ENCODE measurements around the gene PDZD7. TPM values are rescaled to one million over a fixed set of nuclear protein-coding genes. Genes with fewer than 3 reads are reported as not detected.

Gene PDZD7
- total and polyA plus RNA-seq, 4 donors: 0.06 to 0.09 (median 0.07) TPM; not detected in 1

DNA sequence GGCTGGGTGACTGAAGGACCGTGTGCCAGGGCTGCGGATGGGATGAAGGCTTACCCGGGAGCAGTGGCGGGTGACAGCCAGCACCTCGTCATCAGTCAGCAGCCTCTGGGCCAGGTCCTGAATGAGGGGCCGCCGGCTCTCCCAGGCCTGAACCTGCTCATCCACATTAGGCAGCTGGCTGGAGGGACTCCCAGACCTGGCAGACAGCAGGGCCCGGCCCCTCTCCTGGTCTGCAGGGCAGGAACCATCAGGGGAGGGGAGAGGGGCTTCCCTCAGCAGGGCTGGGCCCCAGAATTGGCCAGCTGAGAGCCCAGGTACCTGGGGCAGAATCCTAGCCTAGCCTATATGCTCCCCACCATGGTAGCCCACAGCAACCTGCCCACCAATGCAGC lies 15.4 kb downstream of the PDZD7 start:
- WGBS: 88% methylated on average over 8 of the region's 8 CpGs
- H3K4me1 ChIP-seq (ENCODE audit: control insufficient read depth in 4 of 4, insufficient read depth in 4 of 4, low read length in 3 of 4): peaks cover 2 to 13% (median 3%) of the 10 kb centered on the region in 4 donors
- peaks cover 0 to 2% (median under 1%) of the 10 kb centered on the region in 4 donors for H3K27me3 ChIP-seq (ENCODE audit: control insufficient read depth in 4 of 4, insufficient read depth in 4 of 4, low read length in 3 of 4)
- no peak overlapping the region for H3K4me3 ChIP-seq (ENCODE audit: low read depth in 1 of 3, low read length in 3 of 3)
- H3K27ac ChIP-seq (ENCODE audit: low read depth in 1 of 2, low read length in 2 of 2): no peak overlapping the region
- no peaks in the 10 kb centered on the region for H3K36me3 ChIP-seq (ENCODE audit: control insufficient read depth in 4 of 4, insufficient read depth in 3 of 4, low read depth in 1 of 4, low read length in 3 of 4)
- no peaks in the 10 kb centered on the region for H3K9me3 ChIP-seq (ENCODE audit: control insufficient read depth in 4 of 4, low read length in 3 of 4)
- no peak for DNase-seq (ENCODE audit: low spot score)
- no peak for TF ChIP-seq HNF4G (IDR thresholded peaks at IDR 0.05)
- no peak overlapping the region for H3K9ac ChIP-seq (ENCODE audit: low read depth in 1 of 2, low read length in 2 of 2)

DNA sequence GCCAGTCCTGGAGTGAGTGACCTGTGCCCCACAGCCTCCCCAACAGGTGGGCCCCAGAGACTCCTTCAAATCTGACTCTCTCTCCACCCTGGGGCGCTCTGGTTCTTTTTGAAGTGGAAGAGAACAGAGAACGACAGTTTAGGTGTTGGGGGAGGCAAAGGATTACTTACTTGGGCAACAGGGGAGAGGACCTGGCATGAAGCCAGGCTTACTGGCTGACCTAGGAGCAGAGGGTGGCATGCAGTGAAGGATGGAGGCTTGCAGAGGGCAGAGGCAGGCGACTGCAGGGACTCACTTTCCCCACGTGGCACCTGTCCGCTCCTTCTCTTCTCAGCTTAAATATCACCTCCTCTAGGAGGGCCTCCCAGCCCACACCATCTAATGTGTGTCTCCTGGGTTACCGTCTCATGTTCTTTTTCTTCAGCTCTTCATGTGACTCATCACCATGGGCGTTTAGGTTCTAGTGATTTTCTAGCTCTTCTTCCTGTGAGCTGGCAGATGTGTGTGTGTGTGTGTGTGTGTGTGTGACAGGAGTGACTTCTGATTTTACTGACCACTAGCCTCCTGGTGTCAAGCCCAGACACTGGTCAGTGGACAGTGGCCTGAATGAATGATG lies 15.9 kb downstream of the PDZD7 start:
- Histone ChIP-seq H3K4me3 (ENCODE audit: low read depth in 1 of 3, low read length in 3 of 3) (no peak overlapping the region), H3K27me3 (ENCODE audit: control insufficient read depth in 4 of 4, insufficient read depth in 4 of 4, low read length in 3 of 4) (peaks cover 0 to 2% (median under 1%) of the 10 kb centered on the region in 4 donors), H3K9ac (ENCODE audit: low read depth in 1 of 2, low read length in 2 of 2) (no peak overlapping the region), H3K4me1 (ENCODE audit: control insufficient read depth in 4 of 4, insufficient read depth in 4 of 4, low read length in 3 of 4) (peaks cover 2 to 13% (median 3%) of the 10 kb centered on the region in 4 donors), H3K9me3 (ENCODE audit: control insufficient read depth in 4 of 4, low read length in 3 of 4) (no peaks in the 10 kb centered on the region), H3K27ac (ENCODE audit: low read depth in 1 of 2, low read length in 2 of 2) (no peak overlapping the region), H3K36me3 (ENCODE audit: control insufficient read depth in 4 of 4, insufficient read depth in 3 of 4, low read depth in 1 of 4, low read length in 3 of 4) (no peaks in the 10 kb centered on the region)
- WGBS: 55% methylated on average over 7 of the region's 7 CpGs
- TF ChIP-seq FOXA2 (IDR thresholded peaks at IDR 0.05): no peak
- TF ChIP-seq JUND (IDR thresholded peaks at IDR 0.05): no peak
- no peak for TF ChIP-seq HNF4A (conservative IDR thresholded peaks at IDR 0.05)
- TF ChIP-seq, protein P1, sequence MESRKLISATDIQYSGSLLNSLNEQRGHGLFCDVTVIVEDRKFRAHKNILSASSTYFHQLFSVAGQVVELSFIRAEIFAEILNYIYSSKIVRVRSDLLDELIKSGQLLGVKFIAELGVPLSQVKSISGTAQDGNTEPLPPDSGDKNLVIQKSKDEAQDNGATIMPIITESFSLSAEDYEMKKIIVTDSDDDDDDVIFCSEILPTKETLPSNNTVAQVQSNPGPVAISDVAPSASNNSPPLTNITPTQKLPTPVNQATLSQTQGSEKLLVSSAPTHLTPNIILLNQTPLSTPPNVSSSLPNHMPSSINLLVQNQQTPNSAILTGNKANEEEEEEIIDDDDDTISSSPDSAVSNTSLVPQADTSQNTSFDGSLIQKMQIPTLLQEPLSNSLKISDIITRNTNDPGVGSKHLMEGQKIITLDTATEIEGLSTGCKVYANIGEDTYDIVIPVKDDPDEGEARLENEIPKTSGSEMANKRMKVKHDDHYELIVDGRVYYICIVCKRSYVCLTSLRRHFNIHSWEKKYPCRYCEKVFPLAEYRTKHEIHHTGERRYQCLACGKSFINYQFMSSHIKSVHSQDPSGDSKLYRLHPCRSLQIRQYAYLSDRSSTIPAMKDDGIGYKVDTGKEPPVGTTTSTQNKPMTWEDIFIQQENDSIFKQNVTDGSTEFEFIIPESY (IDR thresholded peaks at IDR 0.05): no peak
- no peak for TF ChIP-seq FOXA1 (IDR thresholded peaks at IDR 0.05)
- TF ChIP-seq, protein P2, sequence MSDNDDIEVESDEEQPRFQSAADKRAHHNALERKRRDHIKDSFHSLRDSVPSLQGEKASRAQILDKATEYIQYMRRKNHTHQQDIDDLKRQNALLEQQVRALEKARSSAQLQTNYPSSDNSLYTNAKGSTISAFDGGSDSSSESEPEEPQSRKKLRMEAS (IDR thresholded peaks at IDR 0.05): no peak
- TF ChIP-seq RAD21 (IDR thresholded peaks at IDR 0.05): no peak
- no peak for TF ChIP-seq EGR1 (IDR thresholded peaks at IDR 0.05; ENCODE audit: low read depth in 2 of 2)
- DNase-seq (ENCODE audit: low spot score): no peak

DNA sequence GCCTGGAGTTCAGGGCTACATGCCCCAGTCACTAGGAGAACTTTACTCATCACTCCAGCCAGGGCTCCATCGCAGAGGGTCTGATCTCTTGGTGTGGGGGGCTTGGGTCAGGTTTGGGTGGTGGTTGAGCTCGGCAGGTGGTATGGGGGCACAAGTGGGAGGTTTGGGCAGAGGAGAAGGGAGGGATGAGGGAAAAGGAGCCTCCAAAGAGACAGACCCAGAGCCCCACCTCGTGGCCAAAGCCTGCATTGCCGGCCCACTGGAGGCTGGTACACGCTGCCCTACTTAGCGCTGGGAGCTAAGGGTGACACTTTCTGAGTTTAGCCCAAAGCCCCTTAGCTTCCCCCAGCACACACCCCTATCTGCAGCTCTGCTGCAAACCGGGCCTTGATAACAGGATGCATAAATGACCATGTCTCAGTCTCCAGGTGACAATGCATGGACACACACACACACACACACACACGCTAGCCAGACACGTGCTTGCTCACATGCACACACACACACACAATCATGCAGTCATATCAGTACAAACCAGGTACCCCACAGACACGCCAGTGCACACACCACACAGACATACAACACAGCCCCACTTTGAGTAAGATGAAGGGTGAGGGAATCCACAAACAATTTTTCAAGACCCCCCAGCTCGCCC lies 16.6 kb downstream of the PDZD7 start:
- no peak overlapping the region for H3K4me3 ChIP-seq (ENCODE audit: low read depth in 1 of 3, low read length in 3 of 3)
- no peak overlapping the region for H3K27ac ChIP-seq (ENCODE audit: low read depth in 1 of 2, low read length in 2 of 2)
- H3K9ac ChIP-seq (ENCODE audit: low read depth in 1 of 2, low read length in 2 of 2): no peak overlapping the region
- no peaks in the 10 kb centered on the region for H3K9me3 ChIP-seq (ENCODE audit: control insufficient read depth in 4 of 4, low read length in 3 of 4)
- peaks cover 2 to 13% (median 3%) of the 10 kb centered on the region in 4 donors for H3K4me1 ChIP-seq (ENCODE audit: control insufficient read depth in 4 of 4, insufficient read depth in 4 of 4, low read length in 3 of 4)
- H3K36me3 ChIP-seq (ENCODE audit: control insufficient read depth in 4 of 4, insufficient read depth in 3 of 4, low read depth in 1 of 4, low read length in 3 of 4): no peaks in the 10 kb centered on the region
- TF ChIP-seq HNF4A (conservative IDR thresholded peaks at IDR 0.05): no peak
- peak; percentile 86 to 89 for TF ChIP-seq RAD21 (IDR thresholded peaks at IDR 0.05)
- no peak for TF ChIP-seq TAF1 (conservative IDR thresholded peaks at IDR 0.05)
- TF ChIP-seq, protein P3, sequence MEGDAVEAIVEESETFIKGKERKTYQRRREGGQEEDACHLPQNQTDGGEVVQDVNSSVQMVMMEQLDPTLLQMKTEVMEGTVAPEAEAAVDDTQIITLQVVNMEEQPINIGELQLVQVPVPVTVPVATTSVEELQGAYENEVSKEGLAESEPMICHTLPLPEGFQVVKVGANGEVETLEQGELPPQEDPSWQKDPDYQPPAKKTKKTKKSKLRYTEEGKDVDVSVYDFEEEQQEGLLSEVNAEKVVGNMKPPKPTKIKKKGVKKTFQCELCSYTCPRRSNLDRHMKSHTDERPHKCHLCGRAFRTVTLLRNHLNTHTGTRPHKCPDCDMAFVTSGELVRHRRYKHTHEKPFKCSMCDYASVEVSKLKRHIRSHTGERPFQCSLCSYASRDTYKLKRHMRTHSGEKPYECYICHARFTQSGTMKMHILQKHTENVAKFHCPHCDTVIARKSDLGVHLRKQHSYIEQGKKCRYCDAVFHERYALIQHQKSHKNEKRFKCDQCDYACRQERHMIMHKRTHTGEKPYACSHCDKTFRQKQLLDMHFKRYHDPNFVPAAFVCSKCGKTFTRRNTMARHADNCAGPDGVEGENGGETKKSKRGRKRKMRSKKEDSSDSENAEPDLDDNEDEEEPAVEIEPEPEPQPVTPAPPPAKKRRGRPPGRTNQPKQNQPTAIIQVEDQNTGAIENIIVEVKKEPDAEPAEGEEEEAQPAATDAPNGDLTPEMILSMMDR (IDR thresholded peaks at IDR 0.05; ENCODE audit: low read depth, low read length, missing input control): peak; percentile 97
- no peak for TF ChIP-seq HNF4G (IDR thresholded peaks at IDR 0.05)
- TF ChIP-seq, protein P4, sequence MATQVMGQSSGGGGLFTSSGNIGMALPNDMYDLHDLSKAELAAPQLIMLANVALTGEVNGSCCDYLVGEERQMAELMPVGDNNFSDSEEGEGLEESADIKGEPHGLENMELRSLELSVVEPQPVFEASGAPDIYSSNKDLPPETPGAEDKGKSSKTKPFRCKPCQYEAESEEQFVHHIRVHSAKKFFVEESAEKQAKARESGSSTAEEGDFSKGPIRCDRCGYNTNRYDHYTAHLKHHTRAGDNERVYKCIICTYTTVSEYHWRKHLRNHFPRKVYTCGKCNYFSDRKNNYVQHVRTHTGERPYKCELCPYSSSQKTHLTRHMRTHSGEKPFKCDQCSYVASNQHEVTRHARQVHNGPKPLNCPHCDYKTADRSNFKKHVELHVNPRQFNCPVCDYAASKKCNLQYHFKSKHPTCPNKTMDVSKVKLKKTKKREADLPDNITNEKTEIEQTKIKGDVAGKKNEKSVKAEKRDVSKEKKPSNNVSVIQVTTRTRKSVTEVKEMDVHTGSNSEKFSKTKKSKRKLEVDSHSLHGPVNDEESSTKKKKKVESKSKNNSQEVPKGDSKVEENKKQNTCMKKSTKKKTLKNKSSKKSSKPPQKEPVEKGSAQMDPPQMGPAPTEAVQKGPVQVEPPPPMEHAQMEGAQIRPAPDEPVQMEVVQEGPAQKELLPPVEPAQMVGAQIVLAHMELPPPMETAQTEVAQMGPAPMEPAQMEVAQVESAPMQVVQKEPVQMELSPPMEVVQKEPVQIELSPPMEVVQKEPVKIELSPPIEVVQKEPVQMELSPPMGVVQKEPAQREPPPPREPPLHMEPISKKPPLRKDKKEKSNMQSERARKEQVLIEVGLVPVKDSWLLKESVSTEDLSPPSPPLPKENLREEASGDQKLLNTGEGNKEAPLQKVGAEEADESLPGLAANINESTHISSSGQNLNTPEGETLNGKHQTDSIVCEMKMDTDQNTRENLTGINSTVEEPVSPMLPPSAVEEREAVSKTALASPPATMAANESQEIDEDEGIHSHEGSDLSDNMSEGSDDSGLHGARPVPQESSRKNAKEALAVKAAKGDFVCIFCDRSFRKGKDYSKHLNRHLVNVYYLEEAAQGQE (IDR thresholded peaks at IDR 0.05): no peak
- H3K27me3 ChIP-seq (ENCODE audit: control insufficient read depth in 4 of 4, insufficient read depth in 4 of 4, low read length in 3 of 4): peaks cover 0 to 2% (median under 1%) of the 10 kb centered on the region in 4 donors
- peak; percentile 90 for DNase-seq (ENCODE audit: low spot score)
- 19% methylated on average over 11 of the region's 11 CpGs for WGBS
